ENCODE measurements around the gene ULK1. TPM values are rescaled to one million over a fixed set of nuclear protein-coding genes. Genes with fewer than 3 reads are reported as not detected.

Gene ULK1
- total and polyA plus RNA-seq, 2 of the 13 experiments (the other 11 are each of a cell fraction or from before 2014, with no cell fraction given): 2.8 to 10.1 TPM

- TF ChIP-seq SKI (IDR thresholded peaks at IDR 0.05; ENCODE audit: partially characterized antibody) (peak; percentile 76), ZNF24 (IDR thresholded peaks at IDR 0.05) (0 out of 2 replicates have a peak, but pooled peaks have one; percentile 38), MAX (IDR thresholded peaks at IDR 0.05) (peak; percentile 70), ESRRA (CRISPR knock-in tag; IDR thresholded peaks at IDR 0.05; ENCODE audit: low read depth) (peak; percentile 93), FOXK1 (CRISPR knock-in tag; IDR thresholded peaks at IDR 0.05; ENCODE audit: borderline replicate concordance, low read depth) (peak; percentile 67; the same call in 1 of the 2 replicates), DZIP1 (CRISPR knock-in tag; IDR thresholded peaks at IDR 0.05) (no peak), GABPA (IDR thresholded peaks at IDR 0.05; ENCODE audit: low read depth, low read length) (no peak), GABPA (CRISPR knock-in tag; IDR thresholded peaks at IDR 0.05; ENCODE audit: low read depth) (no peak), ZNF644 (CRISPR knock-in tag; IDR thresholded peaks at IDR 0.05; ENCODE audit: low read depth) (peak; percentile 26; the same call in 1 of the 2 replicates), NR2C2 (CRISPR knock-in tag; IDR thresholded peaks at IDR 0.05; ENCODE audit: borderline replicate concordance) (peak; percentile 91), KDM4B (CRISPR knock-in tag; IDR thresholded peaks at IDR 0.05) (peak; percentile 57; the same call in 1 of the 2 replicates), KLF11 (CRISPR knock-in tag; IDR thresholded peaks at IDR 0.05) (no peak), HNF4G (IDR thresholded peaks at IDR 0.05; ENCODE audit: borderline replicate concordance, low read depth, low read length) (peak; percentile 97), HNF4G (CRISPR knock-in tag; IDR thresholded peaks at IDR 0.05; ENCODE audit: borderline replicate concordance, low read depth) (peak; percentile 97), FOXA3 (CRISPR knock-in tag; IDR thresholded peaks at IDR 0.05) (peak; percentile 65), ZFY (CRISPR knock-in tag; IDR thresholded peaks at IDR 0.05) (peak; percentile 44; the same call in 1 of the 2 replicates), FOXA1 (IDR thresholded peaks at IDR 0.05) (no peak), FOXA1 (CRISPR knock-in tag; IDR thresholded peaks at IDR 0.05) (peak; percentile 50), DMTF1 (CRISPR knock-in tag; IDR thresholded peaks at IDR 0.05) (no peak), ZNF746 (CRISPR knock-in tag; IDR thresholded peaks at IDR 0.05) (peak; percentile 90), NCOR1 (IDR thresholded peaks at IDR 0.05; ENCODE audit: borderline replicate concordance, low read length) (peak; percentile 93), TGIF2 (CRISPR knock-in tag; IDR thresholded peaks at IDR 0.05) (no peak), REPIN1 (CRISPR knock-in tag; IDR thresholded peaks at IDR 0.05; ENCODE audit: borderline replicate concordance, low read depth) (peak; percentile 78; the same call in 1 of the 2 replicates), HDAC2 (CRISPR knock-in tag; IDR thresholded peaks at IDR 0.05) (peak; percentile 76), SRSF4 (IDR thresholded peaks at IDR 0.05; ENCODE audit: low read depth, low read length, poor library complexity, severe bottlenecking) (no peak), ZSCAN21 (CRISPR knock-in tag; IDR thresholded peaks at IDR 0.05; ENCODE audit: borderline replicate concordance) (0 out of 2 replicates have a peak, but pooled peaks have one; percentile 44), ZNF501 (CRISPR knock-in tag; IDR thresholded peaks at IDR 0.05) (no peak), HDAC1 (CRISPR knock-in tag; IDR thresholded peaks at IDR 0.05) (peak; percentile 67), TOPORS (CRISPR knock-in tag; IDR thresholded peaks at IDR 0.05) (0 out of 2 replicates have a peak, but pooled peaks have one; percentile 43)
Observed at GRCh38 chr12:131862084-131862441, 32.4 kb upstream of the ULK1 start (continued).

All from HepG2 (cell line).